ENCODE measurements around the gene NELL2.

- TF ChIP-seq POLR2AphosphoS5 (IDR thresholded peaks at IDR 0.05; ENCODE audit: borderline replicate concordance, low read depth, low read length) (no peak; the same call in 1 of the 2 replicates), EZH2 (IDR thresholded peaks at IDR 0.05) (no peak), FOXP2 (optimal IDR thresholded peaks at IDR 0.05; ENCODE audit: control extremely low read depth, extremely low read length, insufficient read depth) (no peak)
Observed at GRCh38 chr12:44627387-44628166, 248.5 kb downstream of the NELL2 start.

Data from SK-N-MC (cell line).